Activated CD4-positive, alpha-beta T cell treated with anti-CD3 and anti-CD28 coated beads, Interleukin-2, amount 50 U/mL, for 48 hours (primary cell): ENCODE data around the gene SCNN1A.
A peak's percentile ranks its signal among the peaks of the same experiment; 100 is the strongest.

Experiments used
- DNase-seq, 2 experiments: peaks; one replicate each; pipeline ENCODE4 v3.0.0-alpha.2; 2020

Gene SCNN1A

DNA sequence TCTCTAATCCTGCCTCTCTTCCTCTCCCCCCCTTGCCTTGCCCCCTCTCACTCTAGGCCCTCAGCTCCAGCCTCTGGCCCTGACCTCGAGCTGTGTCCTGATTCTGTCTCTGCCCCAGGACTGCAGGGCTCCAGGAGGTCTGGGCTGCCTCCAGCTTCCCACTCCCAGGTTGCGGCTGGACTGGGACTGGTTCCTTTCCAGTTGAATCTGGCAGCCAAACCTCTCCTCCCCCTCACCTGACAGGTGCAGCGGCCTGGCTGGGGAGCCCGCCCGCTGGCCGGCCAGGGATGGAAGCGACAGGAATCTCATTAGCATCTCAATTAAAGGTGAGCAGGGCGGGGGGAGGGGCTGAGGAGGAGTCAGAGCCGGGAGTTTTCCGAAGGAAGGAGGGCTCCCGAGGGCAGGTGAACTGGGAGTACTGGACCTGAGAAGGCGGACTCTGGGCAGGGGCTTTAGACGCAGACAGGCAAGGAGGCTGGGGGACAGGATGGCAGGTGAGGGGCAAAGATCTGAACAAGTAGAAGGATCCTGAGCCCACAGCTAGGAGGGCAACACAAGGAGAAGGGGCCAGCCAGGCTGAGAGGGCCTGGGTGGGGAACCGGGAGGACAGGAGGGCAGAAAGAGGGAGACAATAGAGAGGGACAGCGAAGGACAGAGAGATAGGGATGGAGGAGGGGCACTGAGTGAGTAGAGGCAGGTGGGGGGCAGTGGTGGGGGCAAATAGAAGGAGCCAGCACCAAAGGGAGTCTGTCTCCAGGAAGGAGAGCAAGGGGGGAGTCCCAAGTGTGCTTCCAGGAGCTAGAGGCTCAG is at the start of gene SCNN1A:
Gene SCNN1A (minus strand): TSS at position 295 of the 810 bp plus-strand sequence. CDS start 780 bp downstream, outside the sequence.
- no peak for DNase-seq

DNA sequence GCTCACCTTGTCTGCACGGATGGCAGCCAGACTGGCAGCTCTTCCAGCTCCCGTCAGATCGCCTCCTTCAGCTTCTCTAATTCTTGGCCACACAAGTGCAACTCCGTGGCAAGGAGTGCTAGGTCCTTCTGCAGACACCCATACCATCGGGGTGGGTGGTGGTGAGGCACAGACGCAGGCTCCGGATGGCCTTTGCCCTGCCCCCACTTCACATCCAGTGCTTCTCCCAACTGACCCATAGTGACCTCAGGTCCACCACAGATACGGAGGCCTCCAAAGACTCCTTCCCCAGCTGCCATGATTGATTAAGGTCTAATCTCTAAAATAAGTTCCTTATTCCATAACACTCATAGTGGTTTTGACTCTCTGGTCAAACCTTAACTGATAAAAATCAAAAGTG is 49.5 kb upstream of the SCNN1A start:
- DNase-seq = no peak

DNA sequence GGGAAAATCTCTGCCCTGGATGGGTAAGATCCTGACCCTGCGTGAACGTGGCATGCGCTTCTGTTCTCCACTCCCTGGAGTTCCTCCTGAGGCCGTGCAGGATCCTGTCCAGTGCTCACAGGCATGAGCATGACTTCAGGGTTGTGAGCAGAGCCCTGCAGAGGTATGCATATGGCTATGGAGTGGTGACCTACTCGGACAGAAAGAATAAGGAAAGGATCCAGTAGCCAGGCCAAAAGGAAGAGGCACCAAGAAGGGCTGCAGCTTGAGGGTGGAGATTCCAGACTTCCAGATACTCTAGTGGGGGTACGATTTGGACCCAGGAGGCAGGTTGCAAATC is 48.6 kb upstream of the SCNN1A start:
- no peak for DNase-seq

DNA sequence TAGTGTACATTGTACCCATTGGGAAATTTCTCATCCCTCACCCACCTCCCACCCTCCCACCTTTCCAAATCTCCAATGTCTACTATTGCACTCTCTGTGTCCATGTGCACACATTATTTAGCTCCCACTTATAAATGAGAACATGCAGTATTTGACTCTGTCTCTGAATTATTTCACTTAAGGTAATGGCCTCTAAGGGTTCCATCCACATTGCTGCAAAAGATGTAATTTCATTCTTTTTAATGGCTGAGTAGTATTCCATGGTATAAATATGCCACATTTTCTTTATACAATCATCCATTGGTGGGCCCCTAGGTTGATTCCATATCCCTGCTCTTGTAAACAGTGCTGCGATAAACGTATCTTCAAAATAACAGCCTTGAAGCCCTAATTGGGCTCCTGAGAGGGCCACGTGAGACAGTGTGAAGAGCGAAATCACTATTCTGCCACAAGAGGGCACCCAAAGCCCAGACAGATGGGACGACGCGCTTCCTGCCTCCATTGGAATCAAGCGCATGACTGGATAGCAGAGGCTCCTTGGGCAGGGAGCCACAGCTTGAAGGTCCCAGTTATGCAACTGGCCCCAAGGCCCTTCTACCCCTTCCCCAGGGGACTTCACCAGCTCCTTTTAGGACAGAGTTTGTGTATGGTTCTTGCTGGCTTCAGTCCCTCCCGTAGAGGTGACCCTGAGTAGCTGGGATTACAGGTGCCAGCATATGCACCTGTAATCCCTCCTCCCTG is 48.1 kb upstream of the SCNN1A start:
- peak; percentile 69 to 78 for DNase-seq

DNA sequence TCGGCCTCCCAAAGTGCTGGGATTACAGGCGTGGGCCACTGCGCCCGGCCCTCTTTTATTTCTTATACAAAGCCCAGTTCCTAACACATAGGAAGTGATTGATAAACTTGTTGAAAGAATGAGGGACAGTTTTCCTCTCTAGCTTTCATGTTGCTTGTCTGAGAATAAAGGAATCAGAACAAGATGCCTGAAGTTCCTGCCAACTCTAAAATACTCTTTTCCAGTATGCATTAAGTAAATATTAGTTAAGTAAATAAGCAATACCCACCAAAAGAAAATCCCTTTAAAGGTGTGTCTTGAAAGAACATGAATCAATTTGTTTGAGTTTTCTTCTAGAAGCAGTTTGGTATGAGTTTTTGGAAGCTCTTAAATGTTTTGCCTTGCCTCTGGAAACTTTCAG is 45.0 kb upstream of the SCNN1A start:
- DNase-seq = no peak

DNA sequence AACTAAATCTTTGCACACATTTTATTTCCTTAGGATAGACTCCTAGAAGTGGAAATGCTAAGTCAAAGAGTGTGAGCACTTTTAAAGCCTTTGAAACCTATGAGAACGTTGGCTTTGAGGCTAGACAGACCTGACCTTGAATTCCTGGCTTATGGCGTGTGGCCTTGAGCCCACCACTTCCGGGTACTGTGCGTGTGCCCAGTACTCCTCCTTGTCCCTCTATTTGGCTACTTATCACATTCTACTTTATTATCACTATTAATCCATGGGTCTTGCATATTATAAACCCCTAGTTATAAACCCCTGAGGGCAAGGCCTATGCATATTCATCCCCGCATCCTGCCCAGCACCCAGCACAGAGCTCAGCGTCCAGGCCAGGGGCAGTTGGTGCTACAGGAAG is 43.4 kb upstream of the SCNN1A start:
- no peak for DNase-seq

DNA sequence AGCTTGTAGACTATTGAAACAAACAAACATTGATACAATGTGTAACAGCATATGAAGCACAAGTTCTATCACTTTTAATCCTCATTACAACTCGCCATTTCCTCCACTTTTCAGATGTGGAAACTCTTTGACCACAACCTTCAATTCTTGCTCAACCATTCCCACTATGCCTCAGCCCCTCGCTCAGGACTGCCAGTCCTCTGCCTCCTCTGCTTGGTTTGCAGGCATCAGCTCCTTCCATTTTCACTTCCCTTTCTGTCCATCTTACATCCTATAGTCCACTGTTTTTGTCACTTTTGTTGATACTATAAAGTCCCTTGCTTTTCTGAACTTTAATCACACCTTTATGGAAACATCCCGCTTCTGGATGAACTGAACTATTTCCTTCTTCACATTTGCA is 41.2 kb upstream of the SCNN1A start:
- DNase-seq = no peak

DNA sequence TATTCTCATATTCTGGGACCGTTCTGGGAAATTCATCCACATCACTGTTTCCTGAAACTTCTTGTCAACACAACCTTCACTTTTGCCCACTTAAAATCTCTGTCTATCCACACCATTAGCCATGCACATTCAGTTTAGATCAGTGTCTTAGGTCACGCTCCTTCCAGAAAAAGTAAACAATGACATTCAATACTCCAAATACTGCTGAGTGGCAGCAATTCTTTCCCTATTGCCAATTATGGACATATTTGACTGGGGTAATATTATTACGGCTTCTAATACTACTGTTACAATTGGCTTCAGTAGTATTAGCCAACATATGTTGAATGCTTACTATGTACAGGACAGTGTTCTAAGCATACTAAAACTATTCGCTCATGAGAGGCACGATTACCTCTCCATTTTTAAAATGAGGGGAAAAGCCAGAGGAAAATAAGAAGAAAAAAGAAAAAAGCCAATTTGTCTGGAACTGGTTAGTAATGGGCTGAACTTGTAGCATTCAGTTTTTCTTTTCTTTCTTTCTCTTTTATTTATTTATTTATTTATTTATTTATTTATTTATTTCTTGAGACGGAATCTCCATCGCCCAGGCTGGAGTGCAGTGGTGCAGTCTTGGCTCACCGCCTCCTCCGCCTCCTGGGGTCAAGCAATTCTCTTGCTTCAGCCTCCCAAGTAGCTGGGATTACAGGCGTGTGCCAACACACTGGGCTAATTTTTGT is 32.0 kb upstream of the SCNN1A start:
- no peak for DNase-seq

DNA sequence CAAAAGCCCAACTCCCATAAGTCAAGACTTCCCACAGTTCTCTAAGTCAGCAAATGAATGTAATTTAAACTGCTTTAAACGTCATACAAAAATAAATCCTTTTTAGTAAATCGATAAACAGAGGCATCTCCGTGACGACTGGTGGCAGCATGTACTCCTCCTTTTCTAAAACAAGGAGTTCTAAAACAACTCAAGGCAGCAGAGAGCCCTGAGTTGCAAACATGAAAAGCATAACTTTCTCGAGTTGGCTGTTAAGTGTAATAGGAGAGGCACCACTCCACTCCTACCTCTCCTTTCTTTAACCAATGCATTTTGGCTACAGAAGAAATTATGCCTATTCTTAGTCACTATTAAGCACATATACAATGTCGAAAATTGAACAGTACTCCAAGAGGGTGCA is 30.6 kb upstream of the SCNN1A start:
- no peak for DNase-seq

DNA sequence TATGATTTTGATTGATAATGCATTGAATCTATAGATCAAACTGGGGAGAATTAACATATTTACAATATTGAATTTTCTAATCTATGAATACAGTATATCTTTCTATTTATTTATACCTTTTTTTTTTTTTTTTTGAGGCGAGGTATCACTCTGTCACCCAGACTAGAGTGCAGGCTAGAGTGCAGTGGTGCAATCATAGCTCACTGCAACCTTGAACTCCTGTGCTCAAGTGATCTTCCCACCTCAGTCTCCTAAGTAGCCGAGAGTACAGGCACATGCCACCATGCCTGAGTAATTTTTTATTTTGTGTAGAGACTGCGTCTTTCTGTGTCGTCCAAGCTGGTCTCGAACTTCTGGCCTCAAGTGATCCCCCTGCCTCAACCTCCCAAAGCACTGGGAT is 29.0 kb upstream of the SCNN1A start:
- no peak for DNase-seq

DNA sequence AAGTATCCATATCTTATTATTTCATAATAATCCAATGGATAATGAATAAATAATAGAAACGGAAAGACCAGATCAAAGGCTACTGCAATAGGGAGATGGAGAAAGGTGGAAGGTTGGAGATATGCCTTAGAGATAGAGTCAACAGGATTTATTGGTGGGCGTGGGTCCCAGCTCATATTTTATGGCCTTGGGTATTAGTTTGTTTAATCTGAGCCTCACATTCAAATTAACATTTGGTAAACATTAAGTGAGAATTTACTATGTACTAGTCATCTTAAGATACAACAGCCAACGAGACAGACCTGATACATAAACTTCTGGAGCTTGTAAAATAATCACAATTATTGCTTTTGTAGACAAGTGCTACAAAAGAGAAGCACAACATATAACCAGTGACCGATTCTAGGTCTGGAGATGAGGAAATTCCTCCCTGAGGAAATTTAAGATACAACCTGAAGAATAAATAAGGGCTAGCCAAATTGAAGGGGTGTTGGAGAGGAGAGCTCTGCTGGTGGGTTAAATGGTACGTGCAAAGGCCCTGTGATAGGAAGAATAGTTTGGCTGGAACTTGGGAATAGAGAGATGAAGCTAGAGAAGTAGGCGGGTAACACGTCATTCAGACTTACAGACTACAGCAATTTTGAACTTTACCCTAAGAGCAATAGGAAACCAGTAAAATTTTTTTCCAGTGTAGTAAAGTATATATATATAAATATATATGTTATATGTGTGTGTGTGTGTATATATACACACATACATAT is 24.7 kb upstream of the SCNN1A start:
- DNase-seq = no peak

DNA sequence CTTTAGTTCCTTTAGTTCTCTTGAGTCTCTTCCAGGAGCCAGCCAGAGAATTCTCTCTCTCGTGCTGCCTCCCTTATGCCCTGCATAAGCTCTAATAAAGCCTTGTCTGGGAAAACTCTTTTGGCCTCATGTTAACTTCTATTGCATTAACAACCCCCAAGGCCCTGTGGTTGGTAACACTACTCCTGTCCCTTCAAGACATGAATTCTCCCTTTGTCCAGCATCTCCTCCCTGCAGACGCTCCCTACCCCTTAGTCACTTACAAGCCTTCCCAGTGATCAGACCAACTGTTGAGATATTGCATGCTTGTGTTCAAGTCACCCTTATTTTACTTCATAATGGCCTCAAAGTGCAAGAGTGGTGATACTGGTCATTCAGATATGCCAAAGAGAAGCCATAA is 20.7 kb upstream of the SCNN1A start:
- no peak for DNase-seq

DNA sequence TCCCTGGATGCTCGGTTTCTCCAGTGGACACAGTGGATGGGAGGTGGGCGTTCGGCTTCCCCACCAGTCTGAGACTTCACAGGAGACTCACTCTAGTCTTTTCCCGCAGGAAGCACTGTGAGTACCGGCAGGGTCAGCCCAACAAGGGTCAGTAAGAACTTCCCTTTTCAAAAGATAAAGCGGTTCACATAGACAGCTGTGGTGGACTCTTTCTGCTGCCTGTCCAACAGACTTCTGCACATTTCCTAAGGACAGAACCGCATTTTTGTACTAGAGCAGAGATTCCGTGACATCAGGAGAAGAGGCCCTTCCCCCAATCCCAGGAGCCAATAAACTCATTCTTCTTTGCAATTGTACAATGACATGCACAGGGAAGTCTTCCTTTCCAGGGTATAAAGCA is 19.0 kb upstream of the SCNN1A start:
- no peak for DNase-seq

DNA sequence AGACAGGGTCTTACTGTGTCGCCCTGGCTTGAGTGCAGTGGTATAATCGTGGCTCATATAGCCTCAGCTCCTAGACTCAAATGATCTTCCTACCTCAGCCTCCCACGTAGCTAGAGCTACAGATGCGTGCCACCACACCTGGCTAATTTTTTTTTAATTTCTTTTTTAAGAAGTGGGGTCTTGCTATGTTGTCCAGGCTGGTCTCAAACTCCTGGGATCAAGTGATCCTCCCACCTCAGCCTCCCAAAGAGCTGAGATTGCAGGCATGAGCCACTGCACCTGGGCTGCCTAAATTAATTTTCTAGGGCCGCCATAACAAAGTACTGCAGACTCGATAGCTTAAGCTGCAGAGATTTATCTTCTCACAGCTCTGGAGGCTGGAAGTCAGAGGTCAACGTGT is 17.7 kb upstream of the SCNN1A start:
- no peak for DNase-seq

DNA sequence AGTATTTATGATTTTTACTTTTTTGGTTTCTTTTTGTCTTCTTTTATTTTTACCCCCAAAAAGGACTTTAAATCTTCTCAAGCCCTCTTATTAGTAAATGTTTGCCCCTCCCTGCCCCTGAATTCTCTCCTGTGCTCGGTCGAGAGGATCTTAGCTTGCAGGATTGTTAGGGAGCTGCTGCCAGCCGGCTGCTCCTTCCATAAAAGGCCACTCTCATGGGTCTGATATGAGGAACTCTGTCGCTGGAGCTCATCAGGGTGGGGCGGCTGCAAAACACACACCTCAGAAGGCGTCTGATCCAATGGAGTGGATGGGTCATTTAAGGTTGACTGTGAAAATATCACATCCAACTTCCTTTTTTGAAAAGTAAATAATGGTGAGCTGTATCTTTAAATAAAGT is 17.1 kb upstream of the SCNN1A start:
- no peak for DNase-seq

DNA sequence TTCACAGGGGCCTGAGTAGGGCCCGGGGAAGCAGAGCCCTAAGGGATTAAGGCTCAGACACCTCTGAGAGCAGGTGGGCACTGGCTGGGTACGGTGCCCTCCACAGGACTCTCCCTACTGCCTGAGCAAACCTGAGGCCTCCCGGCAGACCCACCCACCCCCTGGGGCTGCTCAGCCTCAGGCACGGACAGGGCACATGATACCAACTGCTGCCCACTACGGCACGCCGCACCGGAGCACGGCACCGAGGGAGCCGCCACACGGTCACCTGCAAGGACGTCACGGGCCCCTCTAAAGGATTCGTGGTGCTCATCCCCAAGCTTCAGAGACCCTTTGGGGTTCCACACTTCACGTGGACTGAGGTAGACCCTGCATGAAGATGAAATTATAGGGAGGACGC is 15.7 kb upstream of the SCNN1A start:
- no peak for DNase-seq

DNA sequence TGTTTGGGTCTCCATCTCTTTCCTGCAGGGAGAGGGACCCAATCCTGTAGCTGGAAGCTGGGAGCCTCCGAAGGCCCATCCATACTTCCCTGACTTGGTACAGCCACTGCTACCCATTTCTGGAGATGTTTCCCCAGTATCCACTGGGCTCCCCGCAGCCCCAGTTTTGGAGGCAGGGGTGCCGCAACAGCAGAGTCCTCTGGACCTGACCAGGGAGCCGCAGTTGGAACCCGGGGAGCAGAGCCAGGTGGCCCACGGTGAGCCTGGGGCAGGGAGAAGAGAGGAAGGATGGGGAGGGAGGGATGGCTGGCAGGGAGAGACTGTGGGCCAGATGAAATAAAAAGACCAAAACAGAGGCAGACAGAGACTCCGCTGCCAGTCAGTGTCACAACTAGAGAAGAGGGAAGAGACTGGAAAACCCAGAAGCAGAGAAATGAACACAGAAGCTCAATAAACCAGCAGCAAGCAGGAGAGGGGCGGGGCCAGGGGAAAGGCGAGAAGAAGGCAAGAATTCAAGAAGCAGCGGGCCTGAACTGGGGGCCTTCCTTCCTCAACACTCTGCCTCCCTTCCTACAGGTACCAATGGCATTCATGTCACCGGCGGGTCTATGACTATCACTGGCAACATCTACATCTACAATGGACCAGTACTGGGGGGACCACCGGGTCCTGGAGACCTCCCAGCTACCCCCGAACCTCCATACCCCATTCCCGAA is 14.9 kb upstream of the SCNN1A start:
- DNase-seq = no peak

DNA sequence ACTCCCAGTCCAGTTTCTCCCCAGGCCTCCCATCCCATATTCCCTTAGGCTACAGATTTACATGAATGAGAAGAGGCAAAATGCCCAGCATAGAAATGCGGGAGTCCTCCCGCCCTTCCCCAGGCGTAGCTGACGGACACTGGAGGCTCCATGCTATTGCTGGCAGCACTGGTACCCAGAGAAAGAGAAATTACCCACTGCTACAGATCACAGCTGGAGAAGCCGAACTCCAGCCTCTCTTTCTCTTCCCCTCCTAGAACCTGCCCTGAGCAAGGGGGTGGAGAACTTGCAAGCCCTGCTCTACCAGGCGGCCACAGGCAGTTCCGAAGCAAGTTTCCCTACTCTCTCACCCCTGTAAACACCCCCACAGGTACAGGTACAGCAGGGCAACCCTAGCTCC is 12.2 kb upstream of the SCNN1A start:
- DNase-seq = no peak

DNA sequence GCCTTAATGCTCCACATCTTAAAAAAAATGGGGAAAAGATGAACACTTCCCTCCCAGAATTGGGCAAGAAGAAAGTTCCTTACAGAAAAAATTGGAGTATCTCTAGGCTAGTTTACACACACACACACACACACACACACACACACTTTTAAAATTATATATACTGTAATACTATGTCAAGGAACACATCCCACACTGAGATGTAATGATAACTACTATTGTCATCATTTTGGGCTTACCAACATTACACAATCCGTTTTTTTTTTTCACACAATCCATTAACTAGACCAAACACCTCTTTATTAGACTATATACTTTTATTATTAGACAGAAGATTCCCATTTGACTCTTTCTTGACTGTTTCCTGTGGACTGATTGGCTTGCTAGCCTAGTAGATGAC is 11.1 kb upstream of the SCNN1A start:
- no peak for DNase-seq

DNA sequence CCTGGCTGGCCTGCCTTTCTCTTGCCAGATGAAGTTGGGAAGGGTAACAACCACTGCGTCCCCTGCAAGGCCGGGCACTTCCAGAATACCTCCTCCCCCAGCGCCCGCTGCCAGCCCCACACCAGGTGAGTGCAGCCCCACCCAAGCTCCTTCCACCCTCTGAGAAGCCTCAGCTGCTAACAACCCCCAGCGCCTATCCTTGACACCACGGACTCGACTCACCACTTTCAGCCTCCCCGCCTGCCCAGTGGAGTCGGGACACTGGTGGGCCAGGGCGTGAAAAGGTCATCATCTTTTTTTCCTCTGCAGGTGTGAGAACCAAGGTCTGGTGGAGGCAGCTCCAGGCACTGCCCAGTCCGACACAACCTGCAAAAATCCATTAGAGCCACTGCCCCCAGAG is 10.7 kb upstream of the SCNN1A start:
- DNase-seq = no peak

DNA sequence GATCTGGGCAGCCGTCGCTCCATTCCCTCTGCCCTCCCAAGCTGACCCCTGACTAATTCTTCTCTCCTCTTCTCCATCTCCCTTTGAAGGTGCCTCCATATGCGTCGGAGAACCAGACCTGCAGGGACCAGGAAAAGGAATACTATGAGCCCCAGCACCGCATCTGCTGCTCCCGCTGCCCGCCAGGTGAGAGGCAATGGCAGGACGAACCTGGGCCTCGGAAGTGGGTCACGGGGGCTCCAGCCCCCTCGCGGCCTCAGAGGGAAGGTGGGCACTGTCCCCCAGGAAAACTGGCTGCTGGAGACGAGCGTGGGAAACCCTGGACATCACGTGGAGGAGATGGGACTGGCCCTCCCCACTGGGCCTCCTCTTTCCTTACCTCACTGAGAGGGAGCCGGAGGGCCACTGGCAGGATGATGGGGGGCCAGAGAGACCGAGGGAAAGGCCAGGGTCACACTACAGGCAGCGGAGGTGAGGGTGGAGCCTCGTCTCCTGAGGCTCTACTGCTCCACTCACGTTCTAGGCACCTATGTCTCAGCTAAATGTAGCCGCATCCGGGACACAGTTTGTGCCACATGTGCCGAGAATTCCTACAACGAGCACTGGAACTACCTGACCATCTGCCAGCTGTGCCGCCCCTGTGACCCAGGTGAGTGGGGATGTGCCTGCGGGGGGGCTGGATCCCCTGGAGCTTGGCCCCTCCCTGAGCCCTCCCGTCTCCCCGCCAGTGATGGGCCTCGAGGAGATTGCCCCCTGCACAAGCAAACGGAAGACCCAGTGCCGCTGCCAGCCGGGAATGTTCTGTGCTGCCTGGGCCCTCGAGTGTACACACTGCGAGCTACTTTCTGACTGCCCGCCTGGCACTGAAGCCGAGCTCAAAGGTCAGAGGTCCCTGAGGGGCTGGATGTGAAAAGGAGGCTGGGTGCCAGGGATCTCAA is 9.4 kb upstream of the SCNN1A start:
- DNase-seq = no peak
